NCI-H460 (cell line): ENCODE measurements around the gene SPATA20. TPM values are rescaled to one million over a fixed set of nuclear protein-coding genes. Genes with fewer than 3 reads are reported as not detected.

Source experiments
- DNase-seq: peaks from one replicate; pipeline ENCODE4 v3.0.0-alpha.2; 2016; ENCODE audit warnings: low read depth; ENCODE audit errors: extremely low read depth
- polyA plus RNA-seq: library from polyadenylated mRNA; depleted of rRNA; stranded (reverse); fragments of >200 nt; gene quantifications from 2 replicates; pipeline ENCODE4 v1.2.3, GENCODE V29; 2014; cell fraction: nucleus; rRNA removed
- total RNA-seq: library from RNA; depleted of rRNA; stranded (reverse); fragments of >200 nt; shearing (Covaris generic); gene quantifications from 2 replicates; pipeline ENCODE4 v1.2.3, GENCODE V29; 2014; rRNA removed

SPATA20 gene
- total RNA-seq = 73.6 and 82.8 TPM in 2 replicates
- 457 and 474 TPM in 2 replicates for polyA plus RNA-seq

DNA sequence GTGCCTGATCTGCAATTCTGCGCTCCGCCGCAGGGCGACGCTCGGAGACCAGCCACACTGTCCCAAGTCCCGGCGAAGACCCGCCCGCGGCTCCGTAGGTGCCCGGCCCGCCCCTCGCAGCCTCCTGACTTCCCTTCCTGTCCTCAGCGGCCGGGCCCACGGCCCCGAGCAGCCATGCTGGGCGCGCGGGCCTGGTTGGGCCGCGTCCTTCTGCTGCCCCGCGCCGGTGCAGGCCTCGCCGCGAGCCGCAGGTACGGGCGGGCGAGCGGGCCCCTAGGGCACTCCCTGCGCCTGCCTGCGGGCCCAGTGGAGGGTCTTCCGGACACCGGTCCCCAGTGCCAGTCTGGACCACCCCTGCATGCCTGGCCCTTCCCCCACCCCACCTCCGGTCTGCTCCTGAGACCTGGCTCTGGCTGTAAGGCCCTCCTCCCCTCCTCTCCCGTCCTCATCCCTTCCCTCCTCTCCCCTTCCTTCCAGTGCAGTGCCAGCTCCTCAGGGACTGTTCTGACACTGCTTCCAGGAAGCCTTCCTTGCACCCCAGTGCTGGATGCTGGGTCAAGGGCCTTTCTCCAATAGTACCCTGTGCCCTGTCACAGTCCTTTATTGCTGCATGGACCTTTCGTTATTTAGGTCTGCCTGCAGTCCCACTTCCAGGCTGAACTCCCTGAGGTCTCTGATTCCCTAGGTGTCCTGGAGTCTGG lies at the start of gene SPATA20:
Gene SPATA20 (plus strand): TSS at position 140 of the 701 bp plus-strand sequence. CDS start 35 bp downstream, at position 175.
- DNase-seq = peak; percentile 89

DNA sequence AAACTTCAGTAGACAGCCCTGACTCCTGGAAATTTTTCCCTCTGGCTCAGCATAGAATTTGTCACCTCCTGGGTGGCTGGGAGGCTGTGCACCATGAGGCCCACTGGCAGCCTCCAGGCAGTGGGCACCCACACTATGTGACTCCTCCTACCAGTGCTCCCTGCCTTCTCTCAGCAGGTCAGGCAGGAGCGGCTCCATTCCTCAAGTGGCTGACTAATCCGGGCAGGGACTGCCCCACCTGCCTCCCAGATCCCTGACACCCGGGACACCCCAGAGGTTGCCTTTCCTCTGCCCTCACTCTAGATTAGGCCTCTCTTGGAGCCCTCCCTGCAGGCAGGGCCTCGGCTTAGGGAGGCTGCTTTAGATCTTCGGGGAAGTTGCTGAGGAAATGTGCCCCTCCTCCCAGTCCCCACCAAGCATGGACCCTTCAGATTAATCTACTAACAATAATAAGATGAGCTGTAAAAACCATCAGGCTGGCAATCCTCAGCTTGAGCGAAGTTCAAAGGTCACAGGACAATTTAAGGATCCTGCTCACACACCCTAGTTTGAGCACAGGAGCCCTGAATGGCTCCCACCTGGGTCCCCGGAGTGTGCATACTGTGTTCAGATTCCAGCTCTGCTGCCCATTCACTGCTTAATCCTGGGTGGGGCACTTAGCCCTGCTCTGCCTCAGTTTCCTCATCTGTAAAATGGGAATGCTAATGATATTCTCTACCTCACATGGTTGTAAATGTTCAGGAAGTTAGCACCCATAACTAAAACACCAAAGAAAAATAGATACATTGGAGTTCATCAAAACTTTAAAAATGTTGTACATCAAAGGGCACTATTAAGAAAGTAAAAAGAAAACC lies 48.7 kb upstream of the SPATA20 start:
- no peak for DNase-seq

DNA sequence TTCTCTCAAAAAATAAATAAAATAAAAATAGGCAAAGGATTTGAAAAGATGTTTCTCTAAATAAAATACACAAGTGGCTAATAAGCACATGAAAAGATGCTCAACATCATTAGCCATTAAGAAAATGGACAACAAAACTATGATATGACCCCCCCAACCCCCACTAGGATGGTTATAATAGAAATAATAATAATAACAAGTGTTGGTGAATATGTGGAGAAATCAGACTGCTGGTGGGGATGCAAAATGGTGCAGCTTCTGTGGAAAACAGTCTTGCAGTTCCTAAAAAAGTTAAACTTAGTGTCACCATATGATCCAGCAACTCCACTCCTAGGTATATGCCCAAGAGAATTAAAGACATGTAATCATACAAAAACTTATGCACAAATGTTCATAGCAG lies 47.7 kb upstream of the SPATA20 start:
- DNase-seq = no peak

DNA sequence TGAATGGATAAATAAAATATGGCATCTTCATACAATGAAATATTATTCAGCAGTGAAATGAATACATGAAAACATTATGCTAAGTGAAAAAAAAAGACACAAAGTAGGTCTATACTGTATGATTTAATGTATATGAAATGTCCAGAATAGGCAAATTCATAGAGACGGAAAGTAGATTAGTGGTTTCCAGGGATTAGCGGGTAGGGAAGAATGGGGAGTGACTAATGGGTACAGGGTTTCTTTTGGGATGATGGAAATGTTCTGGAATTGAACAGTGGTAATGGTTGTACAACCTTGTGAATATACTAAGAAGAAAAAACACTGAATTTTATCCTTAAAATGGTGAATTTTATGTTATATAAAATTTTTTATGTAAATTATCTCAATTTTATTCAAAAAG lies 47.3 kb upstream of the SPATA20 start:
- DNase-seq = no peak

DNA sequence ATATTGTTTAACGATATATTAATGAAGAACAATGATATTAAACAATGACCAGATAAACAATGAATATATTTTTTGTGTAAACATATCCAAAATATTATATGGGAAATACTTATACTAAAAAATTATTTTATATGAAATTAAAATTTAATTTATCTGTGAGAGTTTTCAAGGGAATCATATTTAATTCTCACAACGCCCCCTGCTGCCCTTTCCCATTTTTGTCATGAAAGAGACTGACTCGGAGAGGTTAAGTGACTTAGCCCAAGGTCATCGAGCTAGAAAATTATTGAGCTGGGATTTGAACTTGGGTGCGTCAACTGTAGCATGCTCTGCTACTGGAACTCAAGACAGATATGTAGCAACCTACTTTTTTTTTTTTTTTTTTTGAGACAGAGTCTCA lies 45.9 kb upstream of the SPATA20 start:
- peak; percentile 45 for DNase-seq

DNA sequence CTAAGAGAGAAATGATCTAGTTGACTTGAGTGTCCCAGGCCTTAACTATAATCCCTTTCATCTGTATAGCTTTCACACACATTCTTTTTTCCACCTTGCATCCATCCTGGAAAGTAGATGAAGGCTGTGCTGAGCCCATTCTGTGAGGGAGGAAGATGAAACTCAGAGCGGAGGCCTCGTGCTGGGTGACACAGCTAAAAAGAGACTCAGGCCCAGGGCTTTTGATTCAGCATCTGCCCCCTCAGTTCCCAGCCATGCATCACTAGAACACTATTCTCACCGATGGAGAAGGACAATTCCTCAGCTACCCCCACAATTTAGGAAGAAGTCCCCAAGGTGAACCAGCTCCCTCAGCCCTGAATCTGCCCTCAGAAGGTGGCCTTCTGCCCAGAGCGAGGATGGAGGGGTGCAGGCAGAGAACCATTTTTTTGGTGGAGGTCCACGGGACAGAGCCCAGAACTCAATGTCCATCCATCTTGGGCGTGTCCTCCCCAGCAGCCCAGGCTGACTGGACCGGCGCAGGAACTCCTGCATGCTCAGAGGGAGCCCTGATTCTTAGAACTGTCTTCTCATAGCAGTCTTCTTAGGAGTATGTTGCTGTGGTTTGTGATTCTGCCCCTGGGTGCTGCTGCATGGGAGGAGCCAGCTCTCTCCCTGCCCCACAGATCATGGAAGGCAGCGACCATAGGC lies 44.5 kb upstream of the SPATA20 start:
- DNase-seq = no peak

DNA sequence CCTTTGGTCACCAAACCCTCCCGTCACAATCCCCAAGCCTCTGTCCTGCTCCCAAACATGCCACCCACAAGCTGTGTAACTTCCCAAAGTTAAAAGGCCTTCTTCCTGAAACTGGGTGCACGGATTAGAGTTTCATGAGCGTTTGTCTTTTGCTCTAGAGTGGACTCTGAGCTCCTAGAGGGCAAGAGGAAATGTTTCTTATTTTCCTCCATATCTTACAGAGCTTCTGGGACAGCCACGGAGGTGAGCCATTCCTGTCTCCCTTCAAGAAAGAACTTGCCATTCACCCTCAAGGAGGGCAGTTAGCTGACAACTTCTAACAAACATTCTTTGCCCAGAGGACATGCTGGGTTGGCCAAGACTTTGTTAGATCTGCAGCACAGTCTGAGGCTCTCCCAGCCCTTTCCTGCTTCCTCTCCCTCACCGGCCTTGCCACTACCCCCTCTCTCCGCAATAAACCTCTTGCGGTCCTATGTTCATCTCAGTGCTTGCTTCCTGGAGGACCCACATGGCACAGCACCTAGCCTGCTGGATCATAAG lies 41.3 kb upstream of the SPATA20 start:
- DNase-seq = no peak

DNA sequence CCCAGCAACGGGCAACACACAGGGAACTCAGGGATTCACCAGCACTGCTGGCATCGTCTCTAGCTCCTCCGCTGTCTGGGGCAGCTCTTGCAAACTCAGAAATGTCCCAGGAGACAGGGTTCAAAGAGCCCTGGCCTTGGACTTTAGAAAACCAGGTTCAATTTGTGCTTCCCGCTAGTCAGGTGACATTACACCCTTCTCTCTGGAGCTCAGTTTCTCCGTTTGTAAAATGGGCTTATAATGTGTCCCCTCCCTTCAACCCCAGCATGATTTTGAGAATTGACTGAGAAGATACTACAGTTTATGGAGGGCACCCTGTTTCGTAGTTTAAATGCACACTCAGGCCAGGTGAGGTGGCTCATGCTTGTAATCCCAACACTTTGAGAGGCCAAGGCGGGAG lies 40.7 kb upstream of the SPATA20 start:
- DNase-seq = no peak

DNA sequence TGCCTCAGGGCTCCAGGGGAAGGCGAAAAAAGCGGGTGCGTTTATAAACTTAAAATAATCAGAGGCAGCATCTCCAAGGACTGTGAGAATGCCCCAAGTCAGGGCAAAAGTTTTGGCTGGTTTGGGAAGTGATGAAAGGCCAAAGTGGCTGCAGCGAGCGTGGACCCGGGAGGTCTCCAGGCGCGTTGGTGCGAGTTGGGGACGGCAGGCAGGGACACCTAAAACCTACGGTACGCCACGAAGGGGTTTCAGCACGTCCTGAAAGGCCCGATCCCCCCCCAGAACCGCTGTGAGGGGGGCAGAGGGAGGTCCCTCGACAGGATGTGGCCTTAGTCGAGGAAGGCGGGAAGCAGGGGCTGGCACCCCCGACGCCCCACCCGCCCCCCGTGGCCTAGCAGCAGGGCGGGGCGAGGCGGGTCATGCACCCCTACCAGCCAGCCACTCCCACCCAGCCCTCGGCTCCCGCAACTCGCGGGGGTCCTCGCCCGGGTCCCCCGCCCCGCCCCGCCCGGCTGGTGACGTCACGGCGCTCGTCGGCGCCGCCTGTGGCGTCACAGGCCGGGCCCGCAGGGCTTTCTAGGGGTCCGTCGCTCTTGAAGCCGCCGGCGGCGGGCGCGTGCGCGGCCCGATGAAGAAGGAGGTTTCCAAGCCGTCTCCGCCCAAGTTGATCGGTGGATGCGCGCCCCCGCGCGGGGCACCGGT lies 39.0 kb upstream of the SPATA20 start, which contains the start of gene MYCBPAP:
Gene MYCBPAP (plus strand): TSS at position 569 of the 702 bp plus-strand sequence. CDS start 236 bp downstream, outside the sequence.
- DNase-seq = peak; percentile 69

DNA sequence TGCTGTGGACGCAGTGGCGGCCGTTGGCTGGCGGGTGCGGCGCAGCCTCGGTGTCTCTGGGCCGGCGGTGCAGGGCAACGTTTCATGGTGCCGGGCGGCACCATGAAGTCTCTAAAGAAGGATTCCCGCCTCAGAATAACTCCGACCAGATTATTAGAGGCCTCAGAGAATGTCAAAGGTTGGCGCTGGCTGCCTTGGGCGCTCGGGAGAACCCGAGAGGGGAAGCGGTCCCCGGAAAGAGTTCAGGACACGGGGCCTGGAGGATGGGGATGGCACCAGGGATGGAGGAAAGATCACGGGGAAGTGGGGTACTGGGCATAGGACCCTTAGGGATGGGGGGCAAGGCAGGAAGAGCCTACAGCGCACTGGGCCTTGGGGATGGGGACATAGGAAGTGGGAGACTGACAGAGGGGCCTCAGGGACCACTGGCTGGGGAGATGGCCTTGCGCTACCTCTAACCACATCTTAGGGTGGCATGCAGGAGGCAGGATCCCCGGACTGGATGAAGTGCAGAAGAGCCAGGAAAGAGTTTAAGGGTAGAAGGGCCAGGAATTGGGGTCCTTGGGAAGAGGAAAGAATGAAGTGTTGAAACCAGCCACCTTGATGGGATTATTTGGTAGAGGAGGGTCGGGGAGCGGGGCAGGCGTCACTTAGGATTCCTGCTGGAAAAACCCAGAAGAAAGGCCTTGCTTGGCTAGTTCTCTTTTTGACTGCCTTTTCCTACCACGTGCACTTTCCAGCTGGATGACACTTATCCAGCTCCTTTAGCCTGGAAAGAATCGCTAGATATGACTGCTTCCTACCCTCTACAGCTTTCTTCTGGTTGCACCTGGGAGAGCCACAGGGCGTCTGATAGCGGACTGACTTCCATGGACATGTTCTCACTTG lies 38.2 kb upstream of the SPATA20 start:
- no peak for DNase-seq

DNA sequence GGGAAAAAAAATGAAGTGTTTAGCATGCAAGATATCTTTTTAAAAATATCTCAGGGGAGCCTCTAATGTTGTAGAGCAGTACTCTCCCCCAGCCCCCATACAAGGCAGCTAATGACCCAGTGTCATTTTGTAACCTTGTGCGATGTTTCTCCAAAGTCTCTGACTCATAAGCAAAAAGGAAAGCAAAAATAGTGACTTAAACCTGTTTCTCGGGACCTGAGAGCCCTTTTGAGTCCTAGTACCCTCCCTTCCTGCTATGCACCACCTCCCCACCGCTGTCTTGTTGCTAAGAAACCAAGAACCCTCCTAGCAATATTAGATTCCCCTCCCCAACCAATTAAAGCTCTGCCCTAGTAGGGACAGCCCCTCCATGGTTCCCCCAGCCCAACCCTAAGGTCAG lies 35.9 kb upstream of the SPATA20 start:
- DNase-seq = no peak

DNA sequence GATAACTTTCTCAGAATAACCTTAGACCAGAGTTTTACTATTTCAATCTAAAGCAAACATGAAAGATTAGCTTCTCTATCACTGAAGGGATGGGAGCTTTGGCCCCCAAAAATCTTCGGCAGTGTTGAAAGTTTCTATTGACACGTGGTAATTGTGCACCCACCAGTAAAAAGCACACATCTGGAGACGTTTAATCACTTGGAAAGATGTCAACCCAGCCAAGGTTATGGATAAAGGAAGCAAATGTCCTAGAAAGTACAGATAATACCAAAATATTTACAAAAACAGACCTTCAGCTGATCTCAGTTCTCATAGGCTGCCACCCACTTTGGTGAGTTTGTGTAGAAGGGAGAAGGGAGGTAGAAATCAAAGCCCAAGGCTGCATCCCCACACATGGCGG lies 33.5 kb upstream of the SPATA20 start:
- DNase-seq = no peak

DNA sequence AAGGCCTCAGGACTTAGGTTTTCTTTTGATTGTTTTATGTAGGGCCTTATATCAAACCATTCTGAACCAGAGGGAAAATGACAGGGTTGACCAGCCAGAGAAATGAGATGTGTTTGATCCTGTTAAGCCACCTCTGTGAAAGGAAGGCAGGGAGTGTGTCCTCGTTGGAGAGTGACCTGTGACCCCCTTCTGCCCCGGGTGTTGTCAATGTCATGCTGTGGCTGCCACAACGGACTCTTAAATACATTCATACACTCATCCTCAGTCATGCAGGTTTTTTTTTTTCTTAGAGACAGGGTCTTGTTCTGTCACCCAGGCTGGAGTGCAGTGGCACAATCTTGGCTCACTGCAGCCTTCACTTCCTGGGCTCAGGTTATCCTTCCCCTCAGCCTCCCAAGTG lies 32.6 kb upstream of the SPATA20 start:
- DNase-seq = no peak

DNA sequence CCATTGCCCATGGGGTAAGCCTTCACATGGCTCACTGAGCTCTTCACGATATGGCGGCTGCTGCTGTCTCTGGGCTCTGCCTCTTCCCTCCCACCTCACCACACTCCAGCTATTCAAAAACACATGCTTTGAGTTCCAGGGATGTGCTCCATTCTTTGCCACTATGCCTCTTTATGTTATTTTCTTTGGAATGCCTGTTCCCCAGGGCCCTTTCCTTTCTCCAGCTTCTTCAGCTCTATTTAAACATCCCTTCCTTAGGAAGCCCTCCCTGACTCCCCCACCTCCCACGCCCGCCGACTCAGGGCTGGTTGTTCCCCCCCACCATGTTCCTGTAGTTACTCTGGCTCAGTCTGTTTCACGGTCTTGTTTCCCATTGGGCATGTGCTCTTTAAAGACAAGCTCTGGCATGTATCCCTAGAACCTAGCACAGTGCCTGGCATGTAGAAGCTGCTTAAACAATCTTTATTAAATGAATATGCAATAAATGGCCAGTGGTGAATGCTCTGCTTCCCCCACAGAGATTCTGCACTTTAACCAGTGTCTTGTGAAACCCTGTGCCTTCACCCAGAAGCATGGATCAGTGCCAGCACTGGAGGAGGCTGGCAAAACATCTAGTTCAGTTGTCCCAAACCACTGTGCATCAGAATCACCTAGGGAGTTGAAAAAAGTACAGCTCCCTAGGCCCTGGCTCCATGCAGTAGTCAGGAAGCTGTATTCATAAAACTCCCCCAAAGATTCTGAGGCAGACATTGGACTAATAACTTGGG lies 31.9 kb upstream of the SPATA20 start:
- no peak for DNase-seq

DNA sequence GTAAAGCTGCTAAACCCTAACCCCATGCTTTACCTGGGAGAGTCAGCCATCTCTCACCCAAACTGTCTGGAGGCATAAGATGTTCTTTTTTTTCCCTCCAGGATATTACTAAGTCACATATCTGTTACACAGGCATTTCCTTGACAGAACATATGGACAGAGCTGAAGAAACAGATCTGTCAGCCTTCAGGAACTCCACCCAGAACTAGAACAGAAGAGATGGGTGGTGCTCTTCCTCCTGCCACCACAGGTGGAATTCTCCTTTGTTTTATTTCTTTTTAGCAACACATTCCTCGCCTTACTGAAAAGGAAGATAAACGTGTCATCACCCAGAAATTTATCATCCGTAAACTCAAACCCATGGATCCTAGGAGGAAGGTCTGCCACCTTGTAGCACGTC lies 30.0 kb upstream of the SPATA20 start:
- DNase-seq = no peak

DNA sequence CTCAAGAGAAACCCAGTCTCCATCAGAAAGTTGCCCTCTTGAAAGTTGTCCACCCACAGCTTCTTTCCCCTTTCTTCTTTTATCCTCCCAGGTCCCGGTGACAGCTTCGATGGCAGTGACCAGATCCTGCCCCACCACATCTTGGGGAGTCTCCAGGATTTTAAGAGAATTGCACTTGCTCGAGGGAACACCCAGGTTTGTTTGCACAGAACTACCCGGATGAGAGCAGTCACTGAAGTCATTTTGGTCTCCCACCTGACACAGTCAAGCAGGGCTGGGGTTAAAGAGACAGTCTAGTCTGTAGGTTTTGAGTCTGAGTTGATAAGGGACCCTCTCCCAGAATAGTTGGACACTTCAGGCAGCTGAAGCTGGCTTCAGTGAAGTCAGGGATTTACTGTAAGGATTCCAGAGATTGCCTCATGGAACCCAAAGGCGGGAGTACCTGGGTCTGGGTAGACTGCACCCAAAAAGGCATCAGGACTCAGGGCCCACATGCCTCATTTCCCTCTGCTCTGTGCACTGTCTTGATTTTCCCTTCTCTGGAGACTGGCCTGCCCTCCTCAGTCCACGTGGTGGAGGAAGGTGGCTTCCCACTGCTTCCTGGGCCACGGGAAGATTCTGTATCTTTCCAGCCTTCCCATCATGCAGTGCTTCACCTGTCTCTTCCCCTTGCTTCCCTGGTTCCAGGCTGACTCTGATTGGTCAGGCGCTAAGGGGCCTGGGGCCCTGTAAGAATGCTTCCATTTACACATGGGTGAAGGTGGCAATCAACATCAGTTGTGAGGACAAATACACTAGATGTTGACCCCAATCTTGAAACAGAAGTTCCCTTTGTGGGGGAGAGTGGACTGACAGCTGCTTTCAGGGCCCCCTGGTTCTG lies 29.2 kb upstream of the SPATA20 start:
- no peak for DNase-seq

DNA sequence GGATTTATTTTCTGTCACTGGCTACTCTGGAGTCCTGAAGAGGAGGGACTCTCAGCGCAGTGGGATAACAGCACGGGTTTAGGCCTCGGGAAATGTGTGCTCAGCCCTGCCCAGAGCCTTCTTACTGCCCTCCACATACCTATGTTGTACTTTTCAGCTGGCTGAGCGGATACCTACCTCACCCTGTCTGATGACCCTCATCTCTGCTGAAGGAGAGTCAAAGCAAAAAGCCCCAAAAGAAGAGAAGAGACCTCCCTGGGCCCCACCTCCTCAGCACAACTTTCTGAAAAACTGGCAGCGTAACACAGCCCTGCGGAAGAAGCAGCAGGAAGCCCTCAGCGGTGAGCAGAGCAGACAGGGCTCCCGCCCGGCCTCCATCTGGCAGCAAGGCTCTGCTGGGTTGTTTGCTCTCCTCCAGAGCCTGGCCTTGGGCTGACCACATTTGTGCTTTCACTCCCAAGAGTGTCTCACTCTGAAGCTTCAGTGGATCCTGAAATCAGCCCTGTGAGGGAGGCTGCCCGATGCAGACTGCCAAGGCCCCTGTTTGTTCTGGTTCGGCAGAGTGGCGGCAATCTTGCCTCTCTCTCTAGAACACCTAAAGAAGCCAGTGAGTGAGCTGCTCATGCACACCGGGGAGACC lies 28.5 kb upstream of the SPATA20 start:
- no peak for DNase-seq
